SH-SY5Y (cell line): ENCODE results near the gene KRTAP5-1.

Source experiments
- GATA2 ChIP-seq: IDR thresholded peaks from 2 replicates; pipeline ENCODE4 v1.6.1; 2011; ENCODE audit warnings: mild to moderate bottlenecking, low read depth, low read length
- GATA3 ChIP-seq: IDR thresholded peaks from 2 replicates; pipeline ENCODE4 v1.6.1; 2011; ENCODE audit warnings: low read depth, mild to moderate bottlenecking, low read length, moderate library complexity

GRCh38 chr11:1598816-1599215, 13.7 kb upstream of the KRTAP5-1 start:
- TF ChIP-seq GATA3 (no peak), GATA2 (no peak)
